ENCODE data around the gene GPATCH2.
"Not testable (repeated sequence)": the region's sequence is repeated elsewhere in the genome, so short reads cannot be mapped to it uniquely, and the experiment has no call there.

The GPATCH2 gene

GRCh38 chr1:217585577-217585976, 45.3 kb downstream of the GPATCH2 start:
- DNase-seq (ENCODE audit: low spot score), result no peak

DNA sequence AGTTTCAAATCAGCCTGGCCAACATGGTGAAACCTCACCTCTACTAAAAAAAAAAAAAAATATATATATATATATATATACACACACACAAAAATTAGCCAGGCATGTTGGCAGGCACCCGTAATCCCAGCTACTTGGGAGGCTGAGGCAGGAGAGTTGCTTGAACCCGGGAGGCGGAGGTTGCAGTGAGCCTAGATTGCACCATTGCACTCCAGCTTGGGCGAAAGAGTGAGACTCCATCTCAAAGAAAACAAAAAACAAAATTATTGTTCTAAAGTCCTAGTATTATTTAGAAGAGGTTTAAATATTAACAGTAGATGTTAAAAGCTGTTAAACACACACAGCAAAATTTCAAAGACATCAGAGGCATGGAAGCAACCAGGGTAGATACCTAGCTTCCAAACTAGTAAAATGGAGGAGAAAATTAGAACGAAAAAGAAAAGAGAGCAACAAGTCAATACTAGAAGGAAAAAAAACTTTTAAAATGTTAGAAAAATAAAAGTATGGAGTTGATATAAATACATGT, 46.5 kb downstream of the GPATCH2 start:
- not testable (repeated sequence) for DNase-seq (ENCODE audit: low spot score)

More at GRCh38 chr1:217585577-217585976, 45.3 kb downstream of the GPATCH2 start:
- TF ChIP-seq CTCF (IDR thresholded peaks at IDR 0.05; ENCODE audit: extremely low read depth, missing control alignments), result no peak

DNA sequence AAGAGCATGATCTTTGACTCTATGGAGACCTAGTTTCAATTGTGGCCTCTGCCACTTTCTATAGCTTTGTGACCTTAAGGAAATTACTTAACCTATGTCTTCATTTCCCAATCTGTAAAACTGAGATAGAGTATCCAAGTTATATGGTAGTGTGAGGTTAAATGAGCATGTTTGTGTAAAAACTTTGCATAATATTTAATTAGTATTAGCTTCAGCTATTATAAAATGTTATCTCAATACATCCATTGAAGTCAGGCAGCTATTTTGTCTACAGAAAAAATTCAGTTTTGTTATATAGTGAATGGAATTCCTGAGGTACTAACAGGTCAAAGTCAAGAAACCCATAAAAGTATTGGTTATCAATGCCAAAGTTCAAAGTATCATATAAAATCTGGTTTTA, 53.6 kb downstream of the GPATCH2 start:
- no peak for DNase-seq (ENCODE audit: low spot score)
- no peak for TF ChIP-seq CTCF (IDR thresholded peaks at IDR 0.05; ENCODE audit: extremely low read depth, missing control alignments)

DNA sequence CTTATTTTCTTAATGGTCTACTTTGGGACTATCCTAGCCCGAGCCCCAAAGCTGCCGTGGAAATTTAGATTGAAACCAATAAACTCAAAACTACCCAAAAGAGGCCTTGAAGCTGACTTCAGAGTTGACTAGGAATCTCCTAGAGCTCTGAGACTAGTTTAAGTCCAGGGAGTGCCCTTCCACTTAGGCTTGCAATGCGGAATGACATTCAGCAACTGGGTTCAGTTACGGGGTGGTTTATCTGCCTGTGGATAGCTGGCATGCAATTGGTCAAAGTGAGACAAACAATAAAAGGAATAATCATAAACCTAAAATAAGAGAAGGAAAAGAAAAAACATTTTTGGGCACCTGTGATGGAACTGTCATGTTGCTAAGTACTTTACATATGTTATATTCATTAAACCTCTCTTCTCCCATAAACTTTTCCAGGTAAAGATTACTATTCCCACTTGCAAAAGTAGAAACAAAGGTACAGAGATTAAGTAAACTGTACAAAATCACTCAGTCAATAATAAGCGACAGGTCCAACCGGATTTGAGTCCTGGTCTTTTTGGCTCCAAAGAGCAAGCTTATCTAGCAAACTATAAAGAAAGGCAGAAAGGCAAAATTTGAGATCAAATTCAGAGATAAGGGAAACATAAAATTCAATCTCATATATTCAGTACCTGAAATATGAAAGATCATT, 56.5 kb downstream of the GPATCH2 start:
- TF ChIP-seq CTCF (IDR thresholded peaks at IDR 0.05; ENCODE audit: extremely low read depth, missing control alignments), result no peak
- DNase-seq (ENCODE audit: low spot score), result no peak

DNA sequence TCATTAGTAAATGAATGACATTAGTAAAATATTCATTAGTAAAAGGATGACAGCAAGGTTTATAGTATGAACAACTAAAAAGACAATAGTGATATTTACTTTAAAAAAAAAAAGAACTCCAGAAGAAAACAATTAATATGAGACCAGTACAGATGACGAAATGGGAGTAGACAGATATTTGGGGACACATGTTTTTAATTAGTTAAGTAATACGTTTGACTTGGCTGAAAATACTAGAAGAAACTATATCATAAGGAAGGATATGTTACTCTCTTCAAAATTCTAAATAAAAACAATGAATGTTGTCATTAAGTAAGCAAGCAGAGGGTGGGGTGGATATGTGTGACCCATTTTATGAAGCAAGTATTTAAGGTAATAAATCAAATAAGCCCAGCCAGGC, 61.9 kb downstream of the GPATCH2 start:
- TF ChIP-seq CTCF (IDR thresholded peaks at IDR 0.05; ENCODE audit: extremely low read depth, missing control alignments), result no peak
- no peak for DNase-seq (ENCODE audit: low spot score)

- TF ChIP-seq CTCF (IDR thresholded peaks at IDR 0.05; ENCODE audit: extremely low read depth, missing control alignments), result no peak
Measured at GRCh38 chr1:217568200-217568599, 62.7 kb downstream of the GPATCH2 start.

DNA sequence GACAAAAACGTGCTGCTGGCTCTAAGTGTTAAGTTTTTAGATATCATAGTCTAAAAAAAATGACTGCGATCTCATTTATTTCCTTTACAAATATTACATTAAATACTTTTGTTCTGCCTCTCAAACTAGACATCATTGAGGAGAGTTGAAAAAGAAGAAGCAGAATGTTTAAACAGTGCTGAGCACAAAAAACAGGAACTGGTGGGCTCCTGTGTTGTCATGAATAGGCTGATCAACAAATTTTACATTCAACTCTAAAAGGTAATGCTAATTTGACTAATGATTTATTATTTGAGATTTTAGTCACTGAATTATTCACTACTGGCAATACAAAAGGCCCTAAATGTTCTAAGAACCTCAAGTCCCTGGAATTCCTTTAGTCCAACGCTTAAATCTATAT, 66.1 kb downstream of the GPATCH2 start:
- no peak for TF ChIP-seq CTCF (IDR thresholded peaks at IDR 0.05; ENCODE audit: extremely low read depth, missing control alignments)
- DNase-seq (ENCODE audit: low spot score), result no peak

More at GRCh38 chr1:217568200-217568599, 62.7 kb downstream of the GPATCH2 start:
- no peak for DNase-seq (ENCODE audit: low spot score)

DNA sequence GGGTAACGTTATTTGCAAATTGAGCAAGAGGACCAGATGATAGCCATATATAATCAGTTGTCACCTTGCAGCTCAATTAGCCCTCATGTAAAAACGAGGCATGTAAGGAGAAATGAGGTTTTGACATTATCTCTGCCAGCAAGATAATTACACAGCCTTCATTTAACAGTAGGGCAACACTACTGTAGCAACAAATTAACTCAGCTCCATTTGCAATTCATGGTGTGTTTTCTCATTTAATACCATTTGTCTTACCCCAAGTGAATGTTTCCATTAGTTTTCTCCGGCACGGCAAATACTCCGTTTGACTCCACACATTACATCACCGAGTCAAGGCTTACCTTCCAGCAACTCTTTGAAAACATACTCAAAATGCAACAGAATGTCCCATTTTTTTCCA, 66.7 kb downstream of the GPATCH2 start:
- no peak for DNase-seq (ENCODE audit: low spot score)
- TF ChIP-seq CTCF (IDR thresholded peaks at IDR 0.05; ENCODE audit: extremely low read depth, missing control alignments), result no peak
